Hypothalamus (tissue), 51 donors: Measurements from ENCODE around the gene SNX13.

ENCODE experiments used
- DNase-seq, 51 donors: peaks; one replicate each; lab custom pipeline; 2025; lab: John Stamatoyannopoulos, UW

The SNX13 gene

GRCh38 chr7:17940302-17940883 lies at the start of gene SNX13:
SNX13 (minus strand) TSS chr7:17940494; CDS start chr7:17940295, 199 bp downstream.
- DNase-seq, result peak; percentile 57 to 95 (median 88)

GRCh38 chr7:17989546-17989945 lies 49.3 kb upstream of the SNX13 start:
- no peak for DNase-seq

- DNase-seq, result no peak
Observed at GRCh38 chr7:17988858-17989257, 48.6 kb upstream of the SNX13 start.

- no peak for DNase-seq
Observed at GRCh38 chr7:17988141-17988540, 47.8 kb upstream of the SNX13 start.

GRCh38 chr7:17986851-17987250 lies 46.6 kb upstream of the SNX13 start:
- DNase-seq, result no peak

- DNase-seq, result no peak
Observed at GRCh38 chr7:17985473-17986239, 45.4 kb upstream of the SNX13 start.

- DNase-seq, result no peak
Observed at GRCh38 chr7:17984288-17984687, 44.0 kb upstream of the SNX13 start.

- DNase-seq, result no peak
Observed at GRCh38 chr7:17983221-17984062, 43.1 kb upstream of the SNX13 start.

- DNase-seq, result no peak
Observed at GRCh38 chr7:17976952-17977351, 36.7 kb upstream of the SNX13 start.

GRCh38 chr7:17971411-17971810 lies 31.1 kb upstream of the SNX13 start:
- no peak for DNase-seq

- no peak for DNase-seq
Observed at GRCh38 chr7:17968791-17969715, 28.8 kb upstream of the SNX13 start.

- DNase-seq, result no peak
Observed at GRCh38 chr7:17966706-17967105, 26.4 kb upstream of the SNX13 start.

GRCh38 chr7:17965603-17966002 lies 25.3 kb upstream of the SNX13 start:
- no peak for DNase-seq

GRCh38 chr7:17963281-17963680 lies 23.0 kb upstream of the SNX13 start:
- no peak for DNase-seq

GRCh38 chr7:17962652-17963051 lies 22.4 kb upstream of the SNX13 start:
- DNase-seq, result no peak

GRCh38 chr7:17957871-17958270 lies 17.6 kb upstream of the SNX13 start:
- no peak for DNase-seq

- DNase-seq, result no peak
Observed at GRCh38 chr7:17952387-17952786, 12.1 kb upstream of the SNX13 start.

- no peak for DNase-seq
Observed at GRCh38 chr7:17951742-17952254, 11.5 kb upstream of the SNX13 start.

GRCh38 chr7:17948526-17949238 lies 8.4 kb upstream of the SNX13 start:
- no peak for DNase-seq

- peak in 1 of 51 donors; percentile 16 for DNase-seq
Observed at GRCh38 chr7:17947620-17948019, 7.3 kb upstream of the SNX13 start.
